ENCODE data around the gene DGCR2.

Gene DGCR2

DNA sequence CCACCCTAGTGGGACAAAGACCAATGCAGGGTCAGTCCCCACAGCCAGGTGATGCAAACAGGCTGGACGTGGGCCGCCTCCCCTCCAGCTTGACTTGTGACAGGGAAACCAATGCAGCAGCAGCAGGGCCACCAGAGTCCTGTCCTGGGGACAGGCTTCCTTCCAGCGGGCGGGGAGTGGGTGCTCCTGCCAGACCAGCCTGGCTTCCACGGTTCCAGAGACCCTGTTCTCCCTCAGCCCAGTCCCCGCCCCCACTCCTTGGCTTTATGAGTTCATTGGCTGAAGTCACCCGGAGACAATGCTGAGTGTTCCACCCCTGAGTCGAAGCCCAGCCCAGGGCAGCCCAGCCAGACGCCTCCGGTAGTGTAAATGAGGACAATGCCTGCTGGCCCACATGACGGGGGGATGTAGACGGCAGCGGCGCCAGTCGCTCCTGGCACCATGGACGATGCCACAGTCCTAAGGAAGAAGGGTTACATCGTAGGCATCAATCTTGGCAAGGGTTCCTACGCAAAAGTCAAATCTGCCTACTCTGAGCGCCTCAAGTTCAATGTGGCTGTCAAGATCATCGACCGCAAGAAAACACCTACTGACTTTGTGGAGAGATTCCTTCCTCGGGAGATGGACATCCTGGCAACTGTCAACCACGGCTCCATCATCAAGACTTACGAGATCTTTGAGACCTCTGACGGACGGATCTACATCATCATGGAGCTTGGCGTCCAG lies 8.9 kb upstream of the DGCR2 start, which contains the start of gene TSSK2:
TSS of gene TSSK2 (plus strand) at position 350 of the 726 bp plus-strand sequence. CDS start at position 442, 92 bp downstream.
- DNase-seq (ENCODE audit: low read depth) = no peak
- TF ChIP-seq, protein P1, sequence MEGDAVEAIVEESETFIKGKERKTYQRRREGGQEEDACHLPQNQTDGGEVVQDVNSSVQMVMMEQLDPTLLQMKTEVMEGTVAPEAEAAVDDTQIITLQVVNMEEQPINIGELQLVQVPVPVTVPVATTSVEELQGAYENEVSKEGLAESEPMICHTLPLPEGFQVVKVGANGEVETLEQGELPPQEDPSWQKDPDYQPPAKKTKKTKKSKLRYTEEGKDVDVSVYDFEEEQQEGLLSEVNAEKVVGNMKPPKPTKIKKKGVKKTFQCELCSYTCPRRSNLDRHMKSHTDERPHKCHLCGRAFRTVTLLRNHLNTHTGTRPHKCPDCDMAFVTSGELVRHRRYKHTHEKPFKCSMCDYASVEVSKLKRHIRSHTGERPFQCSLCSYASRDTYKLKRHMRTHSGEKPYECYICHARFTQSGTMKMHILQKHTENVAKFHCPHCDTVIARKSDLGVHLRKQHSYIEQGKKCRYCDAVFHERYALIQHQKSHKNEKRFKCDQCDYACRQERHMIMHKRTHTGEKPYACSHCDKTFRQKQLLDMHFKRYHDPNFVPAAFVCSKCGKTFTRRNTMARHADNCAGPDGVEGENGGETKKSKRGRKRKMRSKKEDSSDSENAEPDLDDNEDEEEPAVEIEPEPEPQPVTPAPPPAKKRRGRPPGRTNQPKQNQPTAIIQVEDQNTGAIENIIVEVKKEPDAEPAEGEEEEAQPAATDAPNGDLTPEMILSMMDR (conservative IDR thresholded peaks at IDR 0.05; ENCODE audit: low read depth, low read length) = no peak

DNA sequence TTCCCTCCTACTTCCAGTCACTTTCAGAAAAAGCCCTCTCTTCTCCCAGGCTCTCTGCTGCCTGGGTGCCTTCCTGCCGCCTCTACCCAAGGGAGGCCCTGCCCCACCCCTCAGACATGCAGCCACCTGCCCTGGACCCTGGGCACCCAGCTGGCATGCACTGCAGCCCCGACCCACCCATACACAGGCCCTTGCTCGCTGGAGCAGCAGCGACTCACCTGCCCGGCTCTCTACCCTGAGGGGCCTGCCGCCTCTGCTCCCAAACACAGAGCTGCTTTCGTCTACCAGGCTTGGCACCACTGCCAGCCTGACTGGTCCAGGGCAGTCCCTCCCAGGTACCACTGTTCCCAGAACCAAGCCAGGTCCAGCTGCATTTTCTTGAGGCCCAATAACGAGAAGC lies 7.7 kb upstream of the DGCR2 start:
- no peak for DNase-seq (ENCODE audit: low read depth)
- H3K4me3 ChIP-seq (ENCODE audit: low read depth, low read length) = no peak overlapping the region
- TF ChIP-seq, protein P1 (conservative IDR thresholded peaks at IDR 0.05; ENCODE audit: low read depth, low read length) = no peak

More for the DNA sequence above, 8.9 kb upstream of the DGCR2 start, which contains the start of gene TSSK2:
- H3K4me3 ChIP-seq (ENCODE audit: low read depth, low read length) = no peak within 1 kb of the TSS

DNA sequence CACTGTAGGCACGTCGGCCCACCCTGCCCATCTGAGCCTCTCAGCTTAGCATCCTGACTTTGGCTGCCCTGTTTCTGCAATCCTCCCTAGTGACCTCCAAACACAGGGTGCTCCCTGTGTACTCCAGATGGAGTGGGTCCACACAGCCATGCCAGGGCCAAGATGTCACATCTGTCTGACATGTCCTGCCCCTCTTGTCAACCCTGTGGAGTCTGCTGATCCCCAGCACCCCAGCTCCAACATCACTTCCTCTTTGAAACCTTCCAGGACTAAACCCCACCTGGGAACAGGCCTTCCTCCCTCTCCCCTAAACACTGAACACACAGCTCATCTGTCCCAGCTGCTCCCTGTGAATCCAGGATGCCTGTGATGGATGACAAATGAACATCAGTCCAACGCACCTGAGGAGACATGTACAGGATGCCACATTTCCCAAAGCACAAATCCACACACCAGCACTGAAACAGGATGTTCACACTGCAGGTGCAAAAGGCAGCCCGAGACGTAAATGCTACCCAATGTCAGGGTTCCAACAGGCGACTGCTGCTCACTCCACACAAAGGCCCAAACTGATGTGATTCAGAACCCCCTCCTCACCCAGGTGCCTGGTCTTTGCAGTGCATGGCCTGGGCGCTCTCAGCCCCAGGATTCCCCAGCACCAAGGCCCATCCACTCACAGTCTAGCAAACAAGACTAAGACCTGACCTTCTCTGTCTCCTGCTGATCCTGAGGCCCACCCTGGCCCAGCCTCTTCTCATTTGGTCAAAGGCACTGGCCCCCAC lies 6.9 kb upstream of the DGCR2 start:
- no peak for DNase-seq (ENCODE audit: low read depth)
- H3K4me3 ChIP-seq (ENCODE audit: low read depth, low read length) = no peak overlapping the region
- TF ChIP-seq, protein P1 (conservative IDR thresholded peaks at IDR 0.05; ENCODE audit: low read depth, low read length) = no peak

DNA sequence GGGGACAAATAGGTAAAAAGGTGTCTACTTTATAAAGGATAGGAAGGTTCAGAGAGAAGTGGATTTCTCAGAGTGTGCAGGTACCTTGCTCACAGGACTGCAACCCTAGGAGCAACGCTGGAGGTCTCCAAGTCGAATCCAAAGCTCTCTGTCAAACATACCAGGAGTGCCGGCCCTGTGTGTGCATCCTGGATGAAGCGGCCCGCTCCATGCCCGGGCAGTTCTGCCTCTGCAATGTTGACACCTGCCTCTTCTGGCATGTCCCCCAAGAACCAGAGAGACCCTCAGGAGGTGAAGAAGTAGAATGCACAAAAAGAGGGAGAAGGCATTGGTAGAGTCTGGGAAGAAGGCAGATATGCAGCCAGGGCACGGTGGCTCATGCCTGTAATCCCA lies 5.8 kb upstream of the DGCR2 start:
- TF ChIP-seq, protein P1 (conservative IDR thresholded peaks at IDR 0.05; ENCODE audit: low read depth, low read length) = no peak
- DNase-seq (ENCODE audit: low read depth) = no peak
- no peak overlapping the region for H3K4me3 ChIP-seq (ENCODE audit: low read depth, low read length)

- TF ChIP-seq, protein P1 (conservative IDR thresholded peaks at IDR 0.05; ENCODE audit: low read depth, low read length) = no peak
- DNase-seq (ENCODE audit: low read depth) = no peak
- H3K4me3 ChIP-seq (ENCODE audit: low read depth, low read length) = no peak overlapping the region
Measured at GRCh38 chr22:19127329-19128008, 5.3 kb upstream of the DGCR2 start.

- DNase-seq (ENCODE audit: low read depth) = no peak
- TF ChIP-seq, protein P1 (conservative IDR thresholded peaks at IDR 0.05; ENCODE audit: low read depth, low read length) = no peak
- H3K4me3 ChIP-seq (ENCODE audit: low read depth, low read length) = no peak overlapping the region
Measured at GRCh38 chr22:19126309-19127273, 4.4 kb upstream of the DGCR2 start.
